Adrenal gland (tissue), 12 donors: ENCODE measurements around the gene BMP8A. TPM values are rescaled to one million over a fixed set of nuclear protein-coding genes. Genes with fewer than 3 reads are reported as not detected.

Experiments
- DNase-seq, 7 donors: peaks; one replicate each; pipeline ENCODE4 v3.0.0-alpha.2; 2019 to 2020
- H3K27ac ChIP-seq, 5 donors: fragments of 200-600 bp; sonication (generic) in 4 of 5; 1 replicate in 3 of 5; 2 replicates in 2 of 5; pipeline versions ENCODE4 v1.5.1 to v1.8.0; 2016 to 2020; ENCODE audit warnings: mild to moderate bottlenecking in 1 of 5
- H3K27me3 ChIP-seq: fragments of 200-600 bp; 2 replicates; pipeline ENCODE4 v1.8.0; 2021
- H3K36me3 ChIP-seq, 2 donors: fragments of 200-600 bp; replicated peaks in 1 of 2; 1 replicate in 1 of 2; 2 replicates in 1 of 2; pipeline versions ENCODE4 v1.5.1 to v1.8.0; 2018 to 2022
- H3K4me1 ChIP-seq, 2 donors: fragments of 200-600 bp; replicated peaks in 1 of 2; 1 replicate in 1 of 2; 2 replicates in 1 of 2; pipeline versions ENCODE4 v1.5.1 to v1.8.0; 2018 to 2021
- H3K4me3 ChIP-seq, 4 donors: fragments of 200-600 bp; sonication (generic) in 3 of 4; one replicate each; pipeline ENCODE4 v1.5.1; 2016 to 2018
- H3K9me3 ChIP-seq, 3 donors: fragments of 200-600 bp; sonication (generic) in 1 of 3; replicated peaks in 1 of 3; 1 replicate in 2 of 3; 2 replicates in 1 of 3; pipeline versions ENCODE4 v1.5.1 to v1.8.0; 2016 to 2021
- POLR2A ChIP-seq, 2 donors: fragments of 450-650 bp; IDR thresholded peaks; one replicate each; pipeline ENCODE4 v1.6.1; 2017; ENCODE audit warnings: antibody characterized with exemption in 2 of 2, mild to moderate bottlenecking in 2 of 2, moderate library complexity in 1 of 2
- WGBS, 4 donors: extraction: QIAGEN DNeasy Blood & Tissue Kit in 2 of 4; methylation state at CpG; one replicate each; pipeline versions ENCODE4 v1.1.5 to v1.1.7; 2013 to 2017; 5-methylcytosine and 5-hydroxymethylcytosine counted together
- intact Hi-C, 2 donors: fragments of 100-400 bp; cut with DNase I; formaldehyde crosslinking; loops; one replicate each; pipeline versions ENCODE4 v1.14.1 to v1.15.0; 2022 to 2023
- polyA plus RNA-seq, 3 donors: library from polyadenylated mRNA; stranded (reverse); fragments of 200-250 nt in 2 of 3; fragments of 350-450 nt in 1 of 3; fragmentation: Illumina TruSeq in 1 of 3; extraction: RNeasy Lipid Tissue Mini Kit (QIAGEN cat#74804) in 1 of 3; gene quantifications; one replicate each; pipeline ENCODE4 v1.2.3, GENCODE V29; 2013 to 2014
- total RNA-seq, 9 donors: library from RNA; depleted of rRNA in 4 of 9; stranded (reverse); fragments of >200 nt in 4 of 9; fragments of 120-200 nt in 1 of 9; fragmentation: NEBNext Ultra II Directional in 1 of 9; extraction: Animal tissue kit (Norgen Biotek cat#: 25700) in 1 of 9; gene quantifications; one replicate each; pipeline versions ENCODE4 v1.1.0 to v1.2.4, GENCODE V29; 2013 to 2023
- TF ChIP-seq, protein P1 (sequence below), 6 experiments: fragments of 450-650 bp in 4 of 6; fragments of 200-600 bp in 2 of 6; sonication (generic) in 1 of 6; IDR thresholded peaks; 1 replicate in 5 of 6; 2 replicates in 1 of 6; pipeline versions ENCODE4 v1.5.1 to v1.8.0; 2016 to 2021; ENCODE audit warnings: antibody characterized with exemption in 6 of 6, mild to moderate bottlenecking in 2 of 6, moderate library complexity in 1 of 6
- donor health status: healthy with polysubstance abuse.
- donor health status: Bipolar disorder and iron deficiency.
- donor health status: DM: yes; HTN: yes; CAD: no.
- donor health status: DM: no; HTN: no; CAD: no.
- donor health status: DM: no; HTN: no; CAD: no.
- donor health status: DM: yes; HTN: yes; CAD: no.

The BMP8A gene
- total and polyA plus RNA-seq, 12 donors = 0.09 to 1.7 (median 0.55) TPM; not detected in 1

- H3K27me3 ChIP-seq = no peaks in the 10 kb centered on the region
- no peak overlapping the region for H3K4me3 ChIP-seq
- intact Hi-C loops = no loop called here
- H3K4me1 ChIP-seq = no peaks in the 10 kb centered on the region
- no peaks in the 10 kb centered on the region for H3K9me3 ChIP-seq
- no peak overlapping the region for H3K27ac ChIP-seq
- H3K36me3 ChIP-seq = peaks cover 0 to 42% of the 10 kb centered on the region in 2 donors
- no peak for DNase-seq
- WGBS, 4 donors = 88 to 91% (median 88%) methylated on average over 8 to 10 of the region's 10 CpGs
- TF ChIP-seq, protein P1, sequence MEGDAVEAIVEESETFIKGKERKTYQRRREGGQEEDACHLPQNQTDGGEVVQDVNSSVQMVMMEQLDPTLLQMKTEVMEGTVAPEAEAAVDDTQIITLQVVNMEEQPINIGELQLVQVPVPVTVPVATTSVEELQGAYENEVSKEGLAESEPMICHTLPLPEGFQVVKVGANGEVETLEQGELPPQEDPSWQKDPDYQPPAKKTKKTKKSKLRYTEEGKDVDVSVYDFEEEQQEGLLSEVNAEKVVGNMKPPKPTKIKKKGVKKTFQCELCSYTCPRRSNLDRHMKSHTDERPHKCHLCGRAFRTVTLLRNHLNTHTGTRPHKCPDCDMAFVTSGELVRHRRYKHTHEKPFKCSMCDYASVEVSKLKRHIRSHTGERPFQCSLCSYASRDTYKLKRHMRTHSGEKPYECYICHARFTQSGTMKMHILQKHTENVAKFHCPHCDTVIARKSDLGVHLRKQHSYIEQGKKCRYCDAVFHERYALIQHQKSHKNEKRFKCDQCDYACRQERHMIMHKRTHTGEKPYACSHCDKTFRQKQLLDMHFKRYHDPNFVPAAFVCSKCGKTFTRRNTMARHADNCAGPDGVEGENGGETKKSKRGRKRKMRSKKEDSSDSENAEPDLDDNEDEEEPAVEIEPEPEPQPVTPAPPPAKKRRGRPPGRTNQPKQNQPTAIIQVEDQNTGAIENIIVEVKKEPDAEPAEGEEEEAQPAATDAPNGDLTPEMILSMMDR (IDR thresholded peaks at IDR 0.05) = no peak
- TF ChIP-seq POLR2A (IDR thresholded peaks at IDR 0.05) = no peak
These were observed 38.6 kb downstream of the BMP8A start for GRCh38 chr1:39529901-39530535.

DNA sequence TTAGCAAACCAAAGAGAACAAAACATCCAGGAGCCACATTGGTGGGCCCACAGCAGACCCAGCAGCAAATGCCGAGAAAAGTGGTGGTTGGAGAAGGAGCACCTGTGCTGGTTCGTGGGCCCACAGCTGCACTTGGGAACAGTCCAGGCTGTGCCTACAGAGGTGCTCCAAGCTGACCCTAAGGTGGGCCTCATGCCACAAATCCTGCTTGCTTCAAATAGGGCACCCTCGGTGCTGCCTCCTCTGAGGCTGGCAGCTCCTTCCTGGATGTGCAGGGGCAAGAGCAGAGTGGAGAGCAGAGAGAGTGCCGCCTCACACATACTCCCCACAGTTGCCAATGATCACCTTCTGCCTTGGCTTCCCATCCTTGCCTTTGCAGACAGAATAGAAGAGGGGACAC lies 40.1 kb downstream of the BMP8A start:
- WGBS, 4 donors = 90 to 96% (median 95%) methylated on average over 2 to 4 of the region's 4 CpGs
- intact Hi-C loops = no loop called here

GRCh38 chr1:39533442-39533841 lies 42.0 kb downstream of the BMP8A start:
- 96 to 100% (median 98%) methylated on average over 1 of the region's 1 CpG for WGBS, 4 donors
- Histone ChIP-seq H3K4me1 (no peaks in the 10 kb centered on the region), H3K9me3 (no peaks in the 10 kb centered on the region), H3K27me3 (no peaks in the 10 kb centered on the region), H3K4me3 (no peak overlapping the region), H3K27ac (no peak overlapping the region), H3K36me3 (peaks cover 0 to 24% of the 10 kb centered on the region in 2 donors)
- intact Hi-C loops = no loop called here
- DNase-seq = no peak
- TF ChIP-seq, protein P1 (IDR thresholded peaks at IDR 0.05) = no peak
- no peak for TF ChIP-seq POLR2A (IDR thresholded peaks at IDR 0.05)

More for the DNA sequence above, 40.1 kb downstream of the BMP8A start:
- H3K27ac ChIP-seq = no peak overlapping the region
- no peaks in the 10 kb centered on the region for H3K9me3 ChIP-seq
- TF ChIP-seq, protein P1 (IDR thresholded peaks at IDR 0.05) = no peak
- no peak for TF ChIP-seq POLR2A (IDR thresholded peaks at IDR 0.05)
- no peak for DNase-seq
- no peaks in the 10 kb centered on the region for H3K27me3 ChIP-seq
- no peaks in the 10 kb centered on the region for H3K4me1 ChIP-seq
- peaks cover 0 to 41% of the 10 kb centered on the region in 2 donors for H3K36me3 ChIP-seq
- H3K4me3 ChIP-seq = no peak overlapping the region

GRCh38 chr1:39538531-39539251 lies 47.3 kb downstream of the BMP8A start:
- no peaks in the 10 kb centered on the region for H3K9me3 ChIP-seq
- H3K4me3 ChIP-seq = no peak overlapping the region
- H3K36me3 ChIP-seq = no peaks in the 10 kb centered on the region
- H3K27ac ChIP-seq = no peak overlapping the region
- DNase-seq = no peak
- H3K4me1 ChIP-seq = peaks cover 0 to 8% of the 10 kb centered on the region in 2 donors
- no peaks in the 10 kb centered on the region for H3K27me3 ChIP-seq
- 84 to 87% (median 85%) methylated on average over 9 of the region's 9 CpGs for WGBS, 4 donors
- no peak for TF ChIP-seq POLR2A (IDR thresholded peaks at IDR 0.05)
- TF ChIP-seq, protein P1 (IDR thresholded peaks at IDR 0.05) = no peak
- intact Hi-C loops = loop anchor here in 1 of 2 donors (5.0 kb wide), 1 partner anchor 441 kb away; no protein-coding TSS in a partner anchor
